Thymus (tissue), 11 donors: ENCODE measurements around the gene SH3BP1. TPM values are rescaled to one million over a fixed set of nuclear protein-coding genes. Genes with fewer than 3 reads are reported as not detected.

Experiments
- DNase-seq, 9 donors: peaks; one replicate each; pipeline ENCODE4 v3.0.0-alpha.2; 2013; ENCODE audit warnings: low spot score in 9 of 9, low read depth in 6 of 9, missing footprints in 1 of 9
- H3K27ac ChIP-seq, 2 donors: one replicate each; pipeline ENCODE4 v1.5.1; 2013; ENCODE audit warnings: control low read depth in 1 of 2, low read depth in 1 of 2, low read length in 1 of 2, mild to moderate bottlenecking in 1 of 2, moderate library complexity in 1 of 2
- H3K27me3 ChIP-seq, 2 donors: one replicate each; pipeline ENCODE4 v1.5.1; 2013; ENCODE audit warnings: low read length in 1 of 2; ENCODE audit not compliant: control insufficient read depth in 2 of 2, insufficient read depth in 1 of 2
- H3K36me3 ChIP-seq, 2 donors: one replicate each; pipeline ENCODE4 v1.5.1; 2013; ENCODE audit warnings: low read length in 1 of 2, mild to moderate bottlenecking in 1 of 2, moderate library complexity in 1 of 2; ENCODE audit not compliant: control insufficient read depth in 2 of 2, insufficient read depth in 2 of 2
- H3K4me1 ChIP-seq, 2 donors: one replicate each; pipeline ENCODE4 v1.5.1; 2013; ENCODE audit warnings: low read length in 2 of 2; ENCODE audit not compliant: control insufficient read depth in 2 of 2, insufficient read depth in 2 of 2
- H3K4me3 ChIP-seq, 2 donors: one replicate each; pipeline ENCODE4 v1.5.1; 2013; ENCODE audit warnings: low read length in 2 of 2, control low read depth in 1 of 2, mild to moderate bottlenecking in 1 of 2
- H3K9me3 ChIP-seq, 2 donors: one replicate each; pipeline ENCODE4 v1.5.1; 2013; ENCODE audit warnings: low read length in 1 of 2, mild to moderate bottlenecking in 1 of 2; ENCODE audit not compliant: control insufficient read depth in 2 of 2, insufficient read depth in 1 of 2
- WGBS: extraction: QIAGEN DNeasy Blood & Tissue Kit; methylation state at CpG from one replicate; pipeline ENCODE4 v1.1.7; 2013; 5-methylcytosine and 5-hydroxymethylcytosine counted together
- polyA plus RNA-seq: library from polyadenylated mRNA; stranded (reverse); fragments of 200-250 nt; gene quantifications from one replicate; pipeline ENCODE4 v1.2.3, GENCODE V29; 2013
- total RNA-seq: library from RNA; stranded (reverse); fragments of 120-200 nt; gene quantifications from one replicate; pipeline ENCODE4 v1.2.4, GENCODE V29; 2013
- donor health status: healthy.

SH3BP1 gene
- total and polyA plus RNA-seq, 2 donors: 21.3 to 23.0 TPM

DNA sequence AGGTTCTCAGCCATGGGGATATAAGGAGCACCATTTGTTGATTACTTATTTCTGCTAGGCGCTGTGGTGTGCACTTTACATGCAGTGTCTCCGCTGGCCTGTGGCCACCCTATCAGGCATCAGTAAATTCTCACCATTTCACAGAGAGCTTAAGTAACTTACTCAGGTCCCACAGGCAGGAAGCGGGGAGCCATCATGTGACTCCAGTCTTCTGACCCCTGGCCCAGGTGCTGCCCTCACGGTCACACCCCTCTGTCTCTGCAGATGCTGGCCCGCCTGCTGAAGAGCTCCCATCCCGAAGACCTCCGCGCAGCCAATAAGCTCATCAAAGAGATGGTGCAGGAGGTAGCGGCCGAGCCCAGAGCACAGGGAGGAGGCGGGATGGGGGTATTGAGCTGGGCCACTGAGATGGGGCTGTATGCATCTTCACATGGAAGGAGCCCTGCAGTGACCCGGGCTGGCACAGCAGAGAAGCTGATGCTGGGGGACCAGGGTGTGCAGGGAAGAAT, 18.1 kb upstream of the SH3BP1 start:
- DNase-seq: no peak

GRCh38 chr22:37623075-37624016, 16.1 kb upstream of the SH3BP1 start:
- H3K4me3 ChIP-seq: no peak overlapping the region
- no peaks in the 10 kb centered on the region for H3K27me3 ChIP-seq
- peaks cover 30 to 52% of the 10 kb centered on the region in 2 donors for H3K4me1 ChIP-seq
- peaks cover 0 to 5% of the 10 kb centered on the region in 2 donors for H3K9me3 ChIP-seq
- DNase-seq: peak in 4 of 9 donors; percentile 65 to 87 (median 76)
- H3K36me3 ChIP-seq: peaks cover 47 to 73% of the 10 kb centered on the region in 2 donors
- WGBS: 72% methylated on average over 22 of the region's 22 CpGs
- peak overlapping the region in 1 of 2 donors; percentile 34 for H3K27ac ChIP-seq

More for the DNA sequence above, 18.1 kb upstream of the SH3BP1 start:
- Histone ChIP-seq H3K27me3 (no peaks in the 10 kb centered on the region), H3K36me3 (peaks cover 63 to 79% of the 10 kb centered on the region in 2 donors), H3K27ac (no peak overlapping the region), H3K4me1 (peaks cover 11 to 33% of the 10 kb centered on the region in 2 donors), H3K4me3 (no peak overlapping the region), H3K9me3 (peaks cover 0 to 5% of the 10 kb centered on the region in 2 donors)
- WGBS: 97% methylated on average over 12 of the region's 12 CpGs

DNA sequence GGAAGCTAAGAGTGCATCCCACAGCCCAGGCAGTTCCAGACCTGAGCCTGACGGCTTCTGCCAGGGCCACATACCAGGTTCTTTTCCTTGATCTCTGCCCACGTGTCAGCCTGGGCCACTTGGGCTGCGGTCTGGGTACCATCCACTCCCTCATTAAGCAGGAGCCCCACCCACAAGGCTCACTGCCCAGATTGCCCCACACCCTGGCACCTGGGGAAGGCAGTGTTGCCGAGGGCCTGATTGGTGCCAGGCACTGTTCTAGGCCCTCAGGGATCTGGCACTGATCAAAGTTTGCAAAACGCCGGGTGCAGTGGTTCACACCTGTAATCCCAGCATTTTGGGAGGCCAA, 15.5 kb upstream of the SH3BP1 start:
- 93% methylated on average over 6 of the region's 6 CpGs for WGBS
- DNase-seq: no peak
- peaks cover 44 to 73% of the 10 kb centered on the region in 2 donors for H3K36me3 ChIP-seq

DNA sequence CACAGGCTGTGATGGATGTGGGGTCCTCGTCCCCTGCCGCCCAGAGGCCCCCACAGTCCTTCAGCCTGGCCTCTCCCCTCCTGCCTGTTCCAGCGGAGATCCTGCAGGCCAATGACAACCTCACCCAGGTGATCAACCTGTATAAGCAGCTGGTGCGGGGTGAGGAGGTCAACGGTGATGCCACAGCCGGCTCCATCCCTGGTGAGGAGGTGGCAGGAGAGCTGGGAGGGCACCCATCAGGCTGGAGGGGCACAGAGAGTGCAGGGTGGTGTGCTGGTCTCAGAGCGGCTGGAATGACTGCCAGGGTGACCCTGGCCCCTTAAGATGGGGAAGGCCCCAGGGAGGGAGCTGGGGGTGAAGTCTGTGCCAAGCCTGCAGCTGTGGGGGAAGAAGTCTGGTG, 14.6 kb upstream of the SH3BP1 start:
- no peak overlapping the region for H3K4me3 ChIP-seq
- 97% methylated on average over 7 of the region's 7 CpGs for WGBS
- H3K4me1 ChIP-seq: peaks cover 32 to 60% of the 10 kb centered on the region in 2 donors
- H3K27ac ChIP-seq: peak overlapping the region in 1 of 2 donors; percentile 50
- DNase-seq: no peak
- peaks cover 46 to 74% of the 10 kb centered on the region in 2 donors for H3K36me3 ChIP-seq
- no peaks in the 10 kb centered on the region for H3K27me3 ChIP-seq
- peaks cover 0 to 5% of the 10 kb centered on the region in 2 donors for H3K9me3 ChIP-seq

More for the DNA sequence above, 15.5 kb upstream of the SH3BP1 start:
- H3K4me3 ChIP-seq: no peak overlapping the region
- peaks cover 0 to 5% of the 10 kb centered on the region in 2 donors for H3K9me3 ChIP-seq
- peak overlapping the region in 1 of 2 donors; percentile 34 for H3K27ac ChIP-seq
- peaks cover 30 to 59% of the 10 kb centered on the region in 2 donors for H3K4me1 ChIP-seq
- H3K27me3 ChIP-seq: no peaks in the 10 kb centered on the region

DNA sequence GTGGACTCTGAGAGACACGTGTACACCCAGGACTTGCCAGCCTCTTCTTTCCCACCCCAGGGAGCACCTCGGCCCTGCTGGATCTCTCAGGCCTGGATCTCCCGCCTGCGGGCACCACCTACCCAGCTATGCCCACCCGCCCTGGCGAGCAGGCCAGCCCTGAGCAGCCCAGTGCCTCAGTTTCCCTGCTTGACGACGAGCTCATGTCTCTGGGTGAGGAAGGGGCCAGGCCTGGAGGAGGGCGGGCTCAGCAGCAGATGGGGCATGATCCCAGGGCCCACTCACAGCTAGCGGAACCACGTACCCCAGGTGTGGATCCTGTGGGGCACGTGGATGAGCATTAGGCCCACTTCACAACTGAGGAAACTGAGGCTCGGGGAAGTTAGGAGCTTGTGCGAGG, 13.7 kb upstream of the SH3BP1 start:
- Histone ChIP-seq H3K4me1 (peaks cover 32 to 60% of the 10 kb centered on the region in 2 donors), H3K9me3 (peaks cover 0 to 5% of the 10 kb centered on the region in 2 donors), H3K36me3 (peaks cover 43 to 75% of the 10 kb centered on the region in 2 donors), H3K4me3 (no peak overlapping the region), H3K27ac (peak overlapping the region; percentile 90 to 96), H3K27me3 (no peaks in the 10 kb centered on the region)
- WGBS: 93% methylated on average over 14 of the region's 14 CpGs
- no peak for DNase-seq

DNA sequence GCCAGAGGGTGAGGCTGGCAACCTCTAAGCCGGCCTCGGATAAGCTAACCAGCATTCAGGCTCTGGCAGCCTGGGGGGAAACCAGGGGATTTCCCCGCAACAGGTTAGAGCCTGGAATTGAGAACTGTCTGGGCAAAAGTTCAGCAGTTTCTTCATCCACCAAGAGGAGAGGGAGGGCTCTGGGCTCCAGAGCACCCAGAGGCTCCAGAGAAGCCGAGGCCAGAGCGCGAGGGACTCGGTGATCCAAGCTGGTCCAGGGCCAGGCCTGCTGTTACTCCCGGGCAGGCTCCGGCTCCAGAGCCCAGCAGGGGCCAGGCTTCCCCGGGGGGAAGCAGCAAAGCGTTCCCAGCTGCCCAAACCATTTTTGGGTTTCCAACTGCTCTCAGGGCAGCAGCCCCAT, 13.3 kb upstream of the SH3BP1 start:
- peak overlapping the region; percentile 90 to 96 for H3K27ac ChIP-seq
- peaks cover 43 to 75% of the 10 kb centered on the region in 2 donors for H3K36me3 ChIP-seq
- H3K9me3 ChIP-seq: peaks cover 0 to 5% of the 10 kb centered on the region in 2 donors
- H3K4me1 ChIP-seq: peaks cover 32 to 61% of the 10 kb centered on the region in 2 donors
- peak in 1 of 9 donors; percentile 39 for DNase-seq
- no peak overlapping the region for H3K4me3 ChIP-seq
- WGBS: 94% methylated on average over 11 of the region's 11 CpGs
- H3K27me3 ChIP-seq: no peaks in the 10 kb centered on the region

- Histone ChIP-seq H3K4me1 (peaks cover 32 to 65% of the 10 kb centered on the region in 2 donors), H3K9me3 (peaks cover 0 to 5% of the 10 kb centered on the region in 2 donors), H3K27me3 (no peaks in the 10 kb centered on the region), H3K36me3 (peaks cover 42 to 76% of the 10 kb centered on the region in 2 donors), H3K4me3 (no peak overlapping the region), H3K27ac (peak overlapping the region; percentile 90 to 96)
- DNase-seq: no peak
- 89% methylated on average over 13 of the region's 13 CpGs for WGBS
Observed at GRCh38 chr22:37626556-37627075, 12.9 kb upstream of the SH3BP1 start.

GRCh38 chr22:37627121-37627520, 12.3 kb upstream of the SH3BP1 start:
- Histone ChIP-seq H3K9me3 (peaks cover 0 to 5% of the 10 kb centered on the region in 2 donors), H3K36me3 (peaks cover 45 to 79% of the 10 kb centered on the region in 2 donors), H3K4me1 (peaks cover 32 to 67% of the 10 kb centered on the region in 2 donors), H3K4me3 (peak overlapping the region in 1 of 2 donors; percentile 5), H3K27ac (peak overlapping the region; percentile 90 to 96), H3K27me3 (no peaks in the 10 kb centered on the region)
- 44% methylated on average over 7 of the region's 7 CpGs for WGBS
- no peak for DNase-seq
